SK-N-SH treated with all-trans-retinoic acid at 6 μM for 48 hours (cell line): ENCODE results near the gene RASSF10.

Experiments used
- ATAC-seq: fragments of 200-7000 bp; cut with Tn5 transposase; 3 replicates; pipeline ENCODE4 v1.9.1; 2020; ENCODE audit warnings: mild to moderate bottlenecking, moderate library complexity
- CREB5 ChIP-seq: fragments of 250-450 bp; sonication (Bioruptor Pico); IDR thresholded peaks from 2 replicates; pipeline ENCODE4 v1.5.1; 2020; ENCODE audit warnings: low read depth, mild to moderate bottlenecking, moderate library complexity
- CSDC2 ChIP-seq: fragments of 250-450 bp; sonication (Bioruptor Pico); IDR thresholded peaks from 2 replicates; pipeline ENCODE4 v1.5.0; 2020; ENCODE audit warnings: mild to moderate bottlenecking, moderate library complexity
- ESRRG ChIP-seq: fragments of 250-450 bp; sonication (Bioruptor Pico); IDR thresholded peaks from 2 replicates; pipeline ENCODE4 v1.6.1; 2021; ENCODE audit warnings: mild to moderate bottlenecking
- GLIS3 ChIP-seq: fragments of 250-450 bp; sonication (Bioruptor Pico); IDR thresholded peaks from 2 replicates; pipeline ENCODE4 v1.5.0; 2020; ENCODE audit warnings: mild to moderate bottlenecking, moderate library complexity
- OSR1 ChIP-seq: fragments of 250-450 bp; sonication (Bioruptor Pico); IDR thresholded peaks from 2 replicates; pipeline ENCODE4 v1.8.0; 2022; ENCODE audit warnings: moderate library complexity, mild to moderate bottlenecking, inconsistent platforms
- PATZ1 ChIP-seq: fragments of 250-450 bp; sonication (Bioruptor Pico); IDR thresholded peaks from 2 replicates; pipeline ENCODE4 v1.8.0; 2020; ENCODE audit warnings: mild to moderate bottlenecking, moderate library complexity, borderline replicate concordance
- POU6F1 ChIP-seq: fragments of 250-450 bp; sonication (Bioruptor Pico); IDR thresholded peaks from 2 replicates; pipeline ENCODE4 v1.8.0; 2021; ENCODE audit warnings: low read depth, mild to moderate bottlenecking, moderate library complexity, borderline replicate concordance
- PPARA ChIP-seq: fragments of 250-450 bp; sonication (Bioruptor Pico); IDR thresholded peaks from 2 replicates; pipeline ENCODE4 v1.5.0; 2020; ENCODE audit warnings: mild to moderate bottlenecking, borderline replicate concordance
- RARB ChIP-seq: fragments of 250-450 bp; sonication (Bioruptor Pico); IDR thresholded peaks from 2 replicates; pipeline ENCODE4 v1.8.0; 2021; ENCODE audit warnings: mild to moderate bottlenecking, moderate library complexity
- SNAI2 ChIP-seq: fragments of 250-450 bp; sonication (Bioruptor Pico); IDR thresholded peaks from 2 replicates; pipeline ENCODE4 v1.5.0; 2020; ENCODE audit warnings: mild to moderate bottlenecking, moderate library complexity
- TCF4 ChIP-seq: fragments of 250-450 bp; sonication (Bioruptor Pico); IDR thresholded peaks from 2 replicates; pipeline ENCODE4 v1.8.0; 2021; ENCODE audit warnings: mild to moderate bottlenecking, moderate library complexity, borderline replicate concordance
- TOX ChIP-seq: fragments of 250-450 bp; sonication (Bioruptor Pico); IDR thresholded peaks from 2 replicates; pipeline ENCODE4 v1.8.0; 2021; ENCODE audit warnings: mild to moderate bottlenecking, moderate library complexity, borderline replicate concordance
- TSHZ2 ChIP-seq: fragments of 250-450 bp; sonication (Bioruptor Pico); IDR thresholded peaks from 2 replicates; pipeline ENCODE4 v1.5.0; 2020; ENCODE audit warnings: mild to moderate bottlenecking, moderate library complexity
- ZC3H10 ChIP-seq: fragments of 250-450 bp; sonication (Bioruptor Pico); IDR thresholded peaks from 2 replicates; pipeline ENCODE4 v1.5.1; 2021; ENCODE audit warnings: mild to moderate bottlenecking, moderate library complexity
- ZFP30 ChIP-seq: fragments of 450-650 bp; formaldehyde crosslinking; IDR thresholded peaks from 2 replicates; pipeline ENCODE4 v1.5.0; 2022; ENCODE audit warnings: mild to moderate bottlenecking, moderate library complexity
- ZNF565 ChIP-seq: fragments of 450-650 bp; formaldehyde crosslinking; conservative IDR thresholded peaks from 2 replicates; pipeline ENCODE4 v1.5.0; 2020; ENCODE audit warnings: low read depth, mild to moderate bottlenecking, moderate library complexity
- ZNF70 ChIP-seq: fragments of 450-650 bp; formaldehyde crosslinking; IDR thresholded peaks from 2 replicates; pipeline ENCODE4 v1.5.0; 2020; ENCODE audit warnings: mild to moderate bottlenecking, moderate library complexity

The RASSF10 gene

GRCh38 chr11:13003736-13004493, 5.2 kb upstream of the RASSF10 start (continued):
- TF ChIP-seq CREB5 = no peak

GRCh38 chr11:13007182-13008060, 1.7 kb upstream of the RASSF10 start:
- TF ChIP-seq ZNF70 (CRISPR knock-in tag) = no peak
- TF ChIP-seq OSR1 (CRISPR knock-in tag) = no peak
- TF ChIP-seq ZNF565 (CRISPR knock-in tag) = no peak
- TF ChIP-seq TOX = no peak
- TF ChIP-seq PATZ1 (CRISPR knock-in tag) = no peak
- ATAC-seq = no peak

GRCh38 chr11:13008061-13008435, 1.1 kb upstream of the RASSF10 start:
- no peak for ATAC-seq
- TF ChIP-seq TCF4 (no peak), ZNF565 (CRISPR knock-in tag) (no peak), OSR1 (CRISPR knock-in tag) (no peak), ZC3H10 (CRISPR knock-in tag) (no peak), CREB5 (no peak), SNAI2 (CRISPR knock-in tag) (no peak), RARB (CRISPR knock-in tag) (no peak), ESRRG (CRISPR knock-in tag) (no peak), ZFP30 (CRISPR knock-in tag) (no peak), CSDC2 (CRISPR knock-in tag) (no peak), TSHZ2 (no peak), GLIS3 (no peak), PPARA (CRISPR knock-in tag) (no peak), POU6F1 (CRISPR knock-in tag) (no peak)

- TF ChIP-seq ESRRG (CRISPR knock-in tag) = no peak
- TF ChIP-seq TCF4 = no peak
- no peak for TF ChIP-seq PATZ1 (CRISPR knock-in tag)
- peak; percentile 31; the same call in 2 of the 3 replicates for ATAC-seq
These were observed 382 bp downstream of the RASSF10 start for GRCh38 chr11:13009476-13009920.
